PC-3 (cell line): Measurements from ENCODE around the gene PRRT2. TPM values are rescaled to one million over a fixed set of nuclear protein-coding genes. Genes with fewer than 3 reads are reported as not detected.

Experiments
- ATAC-seq: fragments of 200-7000 bp; cut with Tn5 transposase; 2 replicates; pipeline ENCODE4 v1.9.1; 2020; ENCODE audit warnings: mild to moderate bottlenecking, moderate library complexity
- BruUV-seq: library from RNA; stranded (reverse); fragments of 400-500 nt; replicated peaks from 2 replicates; lab custom pipeline; 2021; lab: Mats Ljungman, UMichigan
- CTCF ChIA-PET: fragments of 300-600 bp; sonication (Branson Sonifier 250); formaldehyde crosslinking; loops from one replicate; lab custom pipeline; 2022; ENCODE audit warnings: antibody characterized with exemption; lab: Charles Lee
- POLR2A ChIA-PET: fragments of 300-600 bp; sonication (Branson Sonifier 250); formaldehyde crosslinking; loops from one replicate; lab custom pipeline; 2022; ENCODE audit warnings: antibody characterized with exemption; ENCODE audit not compliant: unreplicated experiment; lab: Charles Lee
- DNase-seq: peaks from one replicate; pipeline ENCODE4 v3.0.0-alpha.2; 2015
- H2AFZ ChIP-seq: fragments of 300-600 bp; sonication (generic); 2 replicates; pipeline ENCODE4 v1.6.0; 2016; ENCODE audit warnings: antibody characterized with exemption, low read length
- H3F3A ChIP-seq: fragments of 300-600 bp; sonication (generic); one replicate; pipeline ENCODE4 v1.6.0; 2017; ENCODE audit warnings: antibody characterized with exemption, low read length, control low read depth, mild to moderate bottlenecking; ENCODE audit not compliant: unreplicated experiment
- H3K27ac ChIP-seq: fragments of 300-600 bp; sonication (generic); 2 replicates; pipeline ENCODE4 v1.5.1; 2016; ENCODE audit warnings: mild to moderate bottlenecking, low read length
- H3K27me3 ChIP-seq: fragments of 300-600 bp; sonication (generic); 2 replicates; pipeline ENCODE4 v1.6.1; 2016; ENCODE audit warnings: low read length, mixed read lengths
- H3K36me3 ChIP-seq: fragments of 300-600 bp; sonication (generic); 2 replicates; pipeline ENCODE4 v1.6.1; 2016; ENCODE audit warnings: low read depth, mixed run types, low read length, mixed read lengths
- H3K4me1 ChIP-seq: fragments of 300-600 bp; sonication (generic); 2 replicates; pipeline ENCODE4 v1.5.1; 2016; ENCODE audit warnings: low read length; ENCODE audit not compliant: insufficient read depth
- H3K4me2 ChIP-seq: fragments of 300-600 bp; sonication (generic); 2 replicates; pipeline ENCODE4 v1.6.0; 2016; ENCODE audit warnings: low read length
- H3K4me3 ChIP-seq: fragments of 300-600 bp; sonication (generic); 2 replicates; pipeline ENCODE4 v1.5.1; 2016; ENCODE audit warnings: mild to moderate bottlenecking, low read length, mixed read lengths
- H3K79me2 ChIP-seq: fragments of 300-600 bp; sonication (generic); 2 replicates; pipeline ENCODE4 v1.6.1; 2017; ENCODE audit warnings: low read length, mixed read lengths
- H3K9ac ChIP-seq: fragments of 300-600 bp; sonication (generic); 2 replicates; pipeline ENCODE4 v1.6.0; 2016; ENCODE audit warnings: mild to moderate bottlenecking, low read length
- H3K9me2 ChIP-seq: fragments of 300-600 bp; sonication (generic); replicated peaks from 2 replicates; pipeline ENCODE4 v1.6.1; 2016; ENCODE audit warnings: mixed run types, low read length, mixed read lengths
- H3K9me3 ChIP-seq: fragments of 300-600 bp; sonication (generic); 2 replicates; pipeline ENCODE4 v1.6.1; 2016; ENCODE audit warnings: low read length, mixed read lengths
- H4K20me1 ChIP-seq: fragments of 300-600 bp; sonication (generic); 2 replicates; pipeline ENCODE4 v1.6.1; 2016; ENCODE audit warnings: low read length, mixed read lengths
- CTCF ChIP-seq: fragments of 300-600 bp; sonication (generic); conservative IDR thresholded peaks from 2 replicates; pipeline ENCODE4 v1.5.1; 2017; ENCODE audit warnings: antibody characterized with exemption, low read depth, mild to moderate bottlenecking, low read length
- EZH2 ChIP-seq: fragments of 300-600 bp; sonication (generic); IDR thresholded peaks from one replicate; pipeline ENCODE4 v1.6.1; 2017; ENCODE audit warnings: antibody characterized with exemption, mild to moderate bottlenecking, low read length; ENCODE audit not compliant: unreplicated experiment
- EZH2phosphoT487 ChIP-seq: fragments of 300-600 bp; sonication (generic); IDR thresholded peaks from 2 replicates; pipeline ENCODE4 v1.6.1; 2018; ENCODE audit warnings: mild to moderate bottlenecking, antibody characterized with exemption, low read length, borderline replicate concordance
- intact Hi-C: fragments of 100-400 bp; cut with micrococcal nuclease; formaldehyde crosslinking; loops from 2 replicates; pipeline ENCODE4 v1.9.0; 2023
- total RNA-seq: library from RNA; depleted of rRNA; stranded (reverse); fragments of >200 nt; gene quantifications from 2 replicates; pipeline ENCODE4 v1.2.3, GENCODE V29; 2014

PRRT2 gene
- total RNA-seq, 1 experiment from 2014 or later, result 0.40 TPM

GRCh38 chr16:29765167-29766032 lies 46.6 kb upstream of the PRRT2 start:
- no peaks in the 10 kb centered on the region for H3K27me3 ChIP-seq
- no TSS peak for BruUV-seq
- peak overlapping the region; percentile 62 for H3K4me2 ChIP-seq
- CTCF ChIA-PET, result interaction anchor here (0.7 kb wide), 1 partner anchor 20 kb away, joined by 5 read pairs; no protein-coding TSS in a partner anchor
- H3K36me3 ChIP-seq, result no peaks in the 10 kb centered on the region
- no peaks in the 10 kb centered on the region for H4K20me1 ChIP-seq
- ATAC-seq (peak; percentile 94), DNase-seq (peak; percentile 67)
- H3K9me2 ChIP-seq, result no peaks in the 10 kb centered on the region
- TF ChIP-seq EZH2 (no peak), EZH2phosphoT487 (no peak), CTCF (no peak)
- H3K27ac ChIP-seq, result peak overlapping the region; percentile 31
- peaks cover 9% of the 10 kb centered on the region for H3K4me1 ChIP-seq
- no peaks in the 10 kb centered on the region for H3F3A ChIP-seq
- POLR2A ChIA-PET, result no interaction called here
- no peaks in the 10 kb centered on the region for H3K79me2 ChIP-seq
- intact Hi-C loops, result no loop called here
- no peak overlapping the region for H3K4me3 ChIP-seq
- no peak overlapping the region for H3K9ac ChIP-seq
- no peaks in the 10 kb centered on the region for H3K9me3 ChIP-seq
- H2AFZ ChIP-seq, result peak overlapping the region; percentile 41

DNA sequence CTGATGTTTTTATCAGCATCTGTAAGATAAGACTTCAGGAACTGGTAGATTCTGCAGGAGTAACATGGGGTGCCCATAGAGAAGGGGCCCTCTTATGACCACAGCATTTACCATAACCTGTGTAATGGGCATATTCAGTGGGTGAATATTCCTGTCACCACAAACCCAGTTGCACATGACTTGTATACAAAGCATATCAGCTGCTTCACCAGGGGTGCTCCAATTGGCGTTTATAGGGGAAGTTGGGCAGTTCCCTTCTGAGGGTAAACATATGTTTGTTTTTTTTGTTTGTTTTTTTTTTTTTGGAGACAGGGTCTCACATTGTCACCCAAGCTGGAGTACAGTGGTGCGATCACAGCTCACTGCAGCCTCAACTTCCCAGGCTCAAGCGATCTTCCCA lies 45.4 kb upstream of the PRRT2 start:
- Histone ChIP-seq H2AFZ (no peak overlapping the region), H3K4me1 (peaks cover 9% of the 10 kb centered on the region), H3K9me3 (no peaks in the 10 kb centered on the region), H4K20me1 (no peaks in the 10 kb centered on the region), H3K9ac (no peak overlapping the region), H3K4me2 (no peak overlapping the region), H3K27ac (no peak overlapping the region), H3K4me3 (no peak overlapping the region), H3K36me3 (no peaks in the 10 kb centered on the region), H3K27me3 (no peaks in the 10 kb centered on the region), H3F3A (no peaks in the 10 kb centered on the region), H3K9me2 (no peaks in the 10 kb centered on the region), H3K79me2 (no peaks in the 10 kb centered on the region)
- ChIA-PET CTCF (interaction anchor here (0.6 kb wide), 1 partner anchor 133 kb away, joined by 4 read pairs; the partner anchor contains the start of gene SEZ6L2), POLR2A (no interaction called here)
- BruUV-seq, result no TSS peak
- DNase-seq (no peak), ATAC-seq (no peak)
- intact Hi-C loops, result no loop called here
- TF ChIP-seq EZH2 (no peak), EZH2phosphoT487 (no peak), CTCF (no peak)

- no peak overlapping the region for H3K4me2 ChIP-seq
- H3F3A ChIP-seq, result no peaks in the 10 kb centered on the region
- H3K36me3 ChIP-seq, result no peaks in the 10 kb centered on the region
- ATAC-seq (no peak), DNase-seq (no peak)
- H3K9me2 ChIP-seq, result no peaks in the 10 kb centered on the region
- no peak overlapping the region for H2AFZ ChIP-seq
- ChIA-PET CTCF (interaction anchor here (0.6 kb wide), 1 partner anchor 132 kb away, joined by 4 read pairs; the partner anchor contains the start of gene SEZ6L2), POLR2A (no interaction called here)
- no peaks in the 10 kb centered on the region for H3K9me3 ChIP-seq
- peaks cover 9% of the 10 kb centered on the region for H3K4me1 ChIP-seq
- no peak for TF ChIP-seq EZH2
- TF ChIP-seq EZH2phosphoT487, result no peak
- TF ChIP-seq CTCF, result no peak
- no peak overlapping the region for H3K27ac ChIP-seq
- no peaks in the 10 kb centered on the region for H3K27me3 ChIP-seq
- no TSS peak for BruUV-seq
- H3K79me2 ChIP-seq, result no peaks in the 10 kb centered on the region
- intact Hi-C loops, result no loop called here
- H3K9ac ChIP-seq, result no peak overlapping the region
- no peaks in the 10 kb centered on the region for H4K20me1 ChIP-seq
- no peak overlapping the region for H3K4me3 ChIP-seq
These were observed 44.9 kb upstream of the PRRT2 start for GRCh38 chr16:29767062-29767461.
